Activated gamma-delta T cell (primary cell): ENCODE data around the gene PLCXD1.
"Not testable (repeated sequence)": the region's sequence is repeated elsewhere in the genome, so short reads cannot be mapped to it uniquely, and the experiment has no call there.

Experiments used
- DNase-seq: peaks from one replicate; lab custom pipeline; 2025; lab: John Stamatoyannopoulos, UW

The PLCXD1 gene

GRCh38 chrX:264006-264405 lies 17.2 kb upstream of the PLCXD1 start:
- DNase-seq: not testable (repeated sequence)

- no peak for DNase-seq
Measured at GRCh38 chrX:264634-265455, 16.3 kb upstream of the PLCXD1 start.

- DNase-seq: no peak
Measured at GRCh38 chrX:265502-265901, 15.7 kb upstream of the PLCXD1 start.

GRCh38 chrX:267771-268261 lies 13.4 kb upstream of the PLCXD1 start:
- DNase-seq: no peak

GRCh38 chrX:270848-271367 lies 10.3 kb upstream of the PLCXD1 start:
- DNase-seq: no peak

- no peak for DNase-seq
Measured at GRCh38 chrX:274904-275475, 6.2 kb upstream of the PLCXD1 start.

GRCh38 chrX:275476-275966 lies 5.7 kb upstream of the PLCXD1 start:
- DNase-seq: no peak

GRCh38 chrX:275967-276580 lies 5.1 kb upstream of the PLCXD1 start:
- no peak for DNase-seq

GRCh38 chrX:276581-277201 lies 4.5 kb upstream of the PLCXD1 start:
- DNase-seq: no peak

GRCh38 chrX:279757-280604 lies 1.2 kb upstream of the PLCXD1 start:
- DNase-seq: not testable (repeated sequence)

GRCh38 chrX:280722-281121 lies 459 bp upstream of the PLCXD1 start:
- DNase-seq: not testable (repeated sequence)

GRCh38 chrX:282000-282681 lies 960 bp downstream of the PLCXD1 start:
- not testable (repeated sequence) for DNase-seq

GRCh38 chrX:283115-283845 lies 2.1 kb downstream of the PLCXD1 start:
- no peak for DNase-seq

GRCh38 chrX:285076-285677 lies 4.0 kb downstream of the PLCXD1 start:
- DNase-seq: no peak

GRCh38 chrX:287670-288069 lies 6.5 kb downstream of the PLCXD1 start:
- no peak for DNase-seq

- no peak for DNase-seq
Measured at GRCh38 chrX:288561-288991, 7.4 kb downstream of the PLCXD1 start.

GRCh38 chrX:290476-291166 lies 9.4 kb downstream of the PLCXD1 start:
- no peak for DNase-seq

GRCh38 chrX:291411-291901 lies 10.3 kb downstream of the PLCXD1 start:
- no peak for DNase-seq
